Prostate gland (tissue), 2 donors: ENCODE data around the gene C19orf44. TPM values are rescaled to one million over a fixed set of nuclear protein-coding genes. Genes with fewer than 3 reads are reported as not detected.

ENCODE experiments used
- DNase-seq: peaks from one replicate; pipeline ENCODE4 v3.0.0-alpha.2; 2019; ENCODE audit warnings: low spot score
- H3K27ac ChIP-seq, 2 donors: fragments of 200-600 bp; sonication (generic); 2 replicates each; pipeline ENCODE4 v1.5.1; 2017 to 2019
- H3K27me3 ChIP-seq: fragments of 200-600 bp; sonication (generic); replicated peaks from 2 replicates; pipeline ENCODE4 v1.5.1; 2019; ENCODE audit not compliant: insufficient read depth
- H3K36me3 ChIP-seq, 2 donors: fragments of 200-600 bp; sonication (generic); 1 replicate in 1 of 2; 2 replicates in 1 of 2; pipeline versions ENCODE4 v1.5.1 to v1.8.1; 2017 to 2019
- H3K4me1 ChIP-seq: fragments of 200-600 bp; sonication (generic); replicated peaks from 2 replicates; pipeline ENCODE4 v1.5.1; 2019
- H3K4me3 ChIP-seq, 2 donors: fragments of 200-600 bp; sonication (generic); 2 replicates each; pipeline ENCODE4 v1.5.1; 2017 to 2019
- H3K9me3 ChIP-seq: fragments of 200-600 bp; sonication (generic); 2 replicates; pipeline ENCODE4 v1.5.1; 2017
- CTCF ChIP-seq, 4 experiments: fragments of 200-600 bp in 2 of 4; fragments of 450-650 bp in 2 of 4; sonication (generic) in 2 of 4; IDR thresholded peaks; 1 replicate in 3 of 4; 2 replicates in 1 of 4; pipeline ENCODE4 v1.5.1; 2016 to 2019; ENCODE audit warnings: antibody characterized with exemption in 4 of 4, mild to moderate bottlenecking in 2 of 4, moderate library complexity in 2 of 4
- POLR2A ChIP-seq: fragments of 450-650 bp; IDR thresholded peaks from one replicate; pipeline ENCODE4 v1.6.1; 2016; ENCODE audit warnings: antibody characterized with exemption, mild to moderate bottlenecking
- POLR2AphosphoS5 ChIP-seq: sonication (generic); formaldehyde crosslinking; IDR thresholded peaks from one replicate; pipeline ENCODE4 v1.6.1; 2017; ENCODE audit warnings: antibody characterized with exemption
- WGBS: methylation state at CpG from one replicate; pipeline ENCODE4 v1.1.5; 2018; 5-methylcytosine and 5-hydroxymethylcytosine counted together
- intact Hi-C: fragments of 100-400 bp; cut with DNase I; formaldehyde crosslinking; loops from one replicate; pipeline ENCODE4 v1.14.2; 2022
- total RNA-seq, 2 donors: library from RNA; depleted of rRNA; stranded (reverse); fragments of >200 nt; gene quantifications; one replicate each; pipeline ENCODE4 v1.1.0, GENCODE V29; 2016

The C19orf44 gene
- total RNA-seq, 2 donors from 2014 or later: 8.0 to 13.7 TPM

GRCh38 chr19:16516923-16517610 is 20.9 kb downstream of the C19orf44 start:
- no peak overlapping the region for H3K4me3 ChIP-seq
- H3K27ac ChIP-seq: no peak overlapping the region
- TF ChIP-seq POLR2AphosphoS5: no peak
- TF ChIP-seq POLR2A: no peak
- TF ChIP-seq CTCF (IDR thresholded peaks at IDR 0.05): no peak
- H3K36me3 ChIP-seq: peaks cover 16 to 33% of the 10 kb centered on the region in 2 donors
- no peaks in the 10 kb centered on the region for H3K4me1 ChIP-seq
- no peaks in the 10 kb centered on the region for H3K9me3 ChIP-seq
- intact Hi-C loops: no loop called here
- 71% methylated on average over 14 of the region's 14 CpGs for WGBS
- no peaks in the 10 kb centered on the region for H3K27me3 ChIP-seq
- DNase-seq: no peak

GRCh38 chr19:16518061-16518460 is 21.9 kb downstream of the C19orf44 start:
- intact Hi-C loops: no loop called here
- TF ChIP-seq POLR2AphosphoS5 (no peak), CTCF (IDR thresholded peaks at IDR 0.05) (no peak), POLR2A (no peak)
- no peaks in the 10 kb centered on the region for H3K4me1 ChIP-seq
- H3K27me3 ChIP-seq: no peaks in the 10 kb centered on the region
- no peak for DNase-seq
- H3K4me3 ChIP-seq: no peak overlapping the region
- 82% methylated on average over 14 of the region's 14 CpGs for WGBS
- no peak overlapping the region for H3K27ac ChIP-seq
- no peaks in the 10 kb centered on the region for H3K9me3 ChIP-seq
- peaks cover 16 to 42% of the 10 kb centered on the region in 2 donors for H3K36me3 ChIP-seq

- Histone ChIP-seq H3K4me3 (no peak overlapping the region), H3K4me1 (no peaks in the 10 kb centered on the region), H3K27ac (no peak overlapping the region), H3K9me3 (no peaks in the 10 kb centered on the region), H3K36me3 (peaks cover 16 to 48% of the 10 kb centered on the region in 2 donors), H3K27me3 (no peaks in the 10 kb centered on the region)
- TF ChIP-seq POLR2A (no peak), POLR2AphosphoS5 (no peak), CTCF (IDR thresholded peaks at IDR 0.05) (no peak)
- intact Hi-C loops: no loop called here
- DNase-seq: no peak
- 85% methylated on average over 33 of the region's 33 CpGs for WGBS
Measured at GRCh38 chr19:16518483-16519229, 22.5 kb downstream of the C19orf44 start.

GRCh38 chr19:16519230-16519687 is 23.1 kb downstream of the C19orf44 start:
- Histone ChIP-seq H3K36me3 (peaks cover 16 to 52% of the 10 kb centered on the region in 2 donors), H3K9me3 (no peaks in the 10 kb centered on the region), H3K27ac (no peak overlapping the region), H3K27me3 (no peaks in the 10 kb centered on the region), H3K4me1 (no peaks in the 10 kb centered on the region), H3K4me3 (no peak overlapping the region)
- WGBS: 89% methylated on average over 24 of the region's 24 CpGs
- intact Hi-C loops: no loop called here
- DNase-seq: no peak
- TF ChIP-seq CTCF (IDR thresholded peaks at IDR 0.05) (no peak), POLR2AphosphoS5 (no peak), POLR2A (no peak)
